Measurements from ENCODE around the gene ST6GALNAC4.

Gene ST6GALNAC4

GRCh38 chr9:127927988-127928675 lies 11.3 kb upstream of the ST6GALNAC4 start:
- no peaks in the 10 kb centered on the region for H3K9me3 Mint-ChIP-seq
- peaks cover 21% of the 10 kb centered on the region for H3K4me1 Mint-ChIP-seq
- peaks cover 18% of the 10 kb centered on the region for H3K36me3 Mint-ChIP-seq
- peak overlapping the region; percentile 29 for H3K4me3 Mint-ChIP-seq
- no peak overlapping the region for H3K27ac Mint-ChIP-seq
- DNase-seq (ENCODE audit: low spot score in 2 of 2): no peak
- no peak for ATAC-seq

DNA sequence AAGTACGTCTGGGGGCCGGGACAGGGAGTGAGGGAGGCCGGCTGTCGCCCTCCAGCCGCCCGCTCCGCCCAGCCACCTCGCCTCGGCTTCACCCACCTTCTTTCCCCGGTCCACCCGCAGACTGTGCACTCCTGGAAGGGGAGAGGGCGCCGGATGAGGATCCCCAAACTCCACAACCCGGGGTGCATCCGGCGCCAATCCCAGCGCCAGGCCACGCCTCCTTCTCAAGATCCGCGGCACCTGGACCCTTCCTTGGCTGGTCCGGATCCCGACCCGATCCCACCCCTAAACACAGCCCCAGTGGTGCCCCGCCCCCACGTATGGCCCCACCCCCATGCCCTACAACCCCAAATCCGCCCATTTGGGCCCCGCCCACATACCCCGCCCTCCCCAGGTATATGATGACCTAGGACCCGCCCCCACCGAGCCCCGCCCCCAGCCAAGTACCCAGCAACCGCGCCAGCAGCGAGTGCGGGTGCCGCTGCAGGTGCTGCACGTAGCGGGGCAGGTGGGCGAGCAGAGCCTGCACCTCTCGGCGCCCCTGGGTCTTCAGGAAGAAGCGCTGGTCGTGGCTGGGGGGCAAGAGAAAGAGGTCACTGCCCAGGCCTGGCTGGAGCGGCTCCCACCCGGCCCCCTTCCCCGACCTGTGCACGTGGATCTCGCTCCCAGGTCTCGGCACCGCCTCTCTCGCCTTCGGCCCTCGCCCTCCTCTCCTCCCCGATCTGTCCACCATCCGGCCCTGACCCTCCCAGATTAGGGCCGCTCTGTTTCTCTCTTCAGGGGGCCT lies 10.6 kb upstream of the ST6GALNAC4 start:
- Mint-ChIP-seq H3K4me1 (peaks cover 21% of the 10 kb centered on the region), H3K9me3 (no peaks in the 10 kb centered on the region), H3K36me3 (peaks cover 13% of the 10 kb centered on the region), H3K27ac (no peak overlapping the region), H3K4me3 (peak overlapping the region; percentile 62)
- ATAC-seq (peak; percentile 36), DNase-seq (ENCODE audit: low spot score in 2 of 2) (peak in 1 of 2 donors; percentile 66)

- no peak overlapping the region for H3K27ac Mint-ChIP-seq
Observed at GRCh38 chr9:127926906-127927200, 10.0 kb upstream of the ST6GALNAC4 start.

GRCh38 chr9:127925959-127926905 lies 9.4 kb upstream of the ST6GALNAC4 start:
- Mint-ChIP-seq H3K4me1 (peaks cover 22% of the 10 kb centered on the region), H3K36me3 (peaks cover 8% of the 10 kb centered on the region), H3K4me3 (peak overlapping the region; percentile 62), H3K27ac (peak overlapping the region; percentile 68), H3K9me3 (no peaks in the 10 kb centered on the region)
- ATAC-seq (no peak), DNase-seq (ENCODE audit: low spot score in 2 of 2) (no peak)

More at GRCh38 chr9:127926906-127927200, 10.0 kb upstream of the ST6GALNAC4 start:
- Mint-ChIP-seq H3K36me3 (peaks cover 13% of the 10 kb centered on the region), H3K4me3 (peak overlapping the region; percentile 62), H3K9me3 (no peaks in the 10 kb centered on the region), H3K4me1 (peaks cover 22% of the 10 kb centered on the region)
- no peak for DNase-seq (ENCODE audit: low spot score in 2 of 2)
- peak; percentile 4 for ATAC-seq

GRCh38 chr9:127924736-127925444 lies 8.0 kb upstream of the ST6GALNAC4 start:
- no peak overlapping the region for H3K27ac Mint-ChIP-seq
- peaks cover 6% of the 10 kb centered on the region for H3K36me3 Mint-ChIP-seq
- DNase-seq (ENCODE audit: low spot score in 2 of 2) (no peak), ATAC-seq (no peak)
- peaks cover 22% of the 10 kb centered on the region for H3K4me1 Mint-ChIP-seq
- H3K4me3 Mint-ChIP-seq: no peak overlapping the region
- no peaks in the 10 kb centered on the region for H3K9me3 Mint-ChIP-seq

- H3K4me3 Mint-ChIP-seq: no peak overlapping the region
- no peak for DNase-seq (ENCODE audit: low spot score in 2 of 2)
- H3K4me1 Mint-ChIP-seq: peaks cover 25% of the 10 kb centered on the region
- peaks cover 5% of the 10 kb centered on the region for H3K36me3 Mint-ChIP-seq
- no peak for ATAC-seq
- no peak overlapping the region for H3K27ac Mint-ChIP-seq
- H3K9me3 Mint-ChIP-seq: no peaks in the 10 kb centered on the region
Observed at GRCh38 chr9:127923771-127924170, 6.9 kb upstream of the ST6GALNAC4 start.

DNA sequence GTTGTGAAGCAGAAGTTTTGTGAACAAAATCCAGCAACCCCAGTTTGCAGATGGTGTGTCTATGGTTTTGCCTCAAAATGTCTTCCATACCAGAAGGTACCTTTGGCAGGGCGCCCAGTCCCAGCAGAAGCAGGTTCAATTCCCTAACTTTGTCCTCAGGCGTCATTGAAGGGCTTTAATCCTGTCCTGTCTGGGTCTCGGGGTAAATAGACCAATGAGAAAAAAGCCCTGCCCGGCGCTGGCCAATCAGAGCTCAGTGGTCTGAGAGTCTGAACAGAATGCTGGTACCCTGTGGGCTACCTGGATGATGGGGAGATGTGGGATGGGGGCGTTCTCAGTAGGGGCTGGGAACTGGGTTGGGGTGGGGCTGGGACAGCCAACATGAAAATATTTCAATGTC lies 6.2 kb upstream of the ST6GALNAC4 start:
- H3K9me3 Mint-ChIP-seq: no peaks in the 10 kb centered on the region
- ATAC-seq (no peak), DNase-seq (ENCODE audit: low spot score in 2 of 2) (no peak)
- peaks cover 29% of the 10 kb centered on the region for H3K4me1 Mint-ChIP-seq
- H3K4me3 Mint-ChIP-seq: no peak overlapping the region
- no peaks in the 10 kb centered on the region for H3K36me3 Mint-ChIP-seq
- no peak overlapping the region for H3K27ac Mint-ChIP-seq

GRCh38 chr9:127921557-127922120 lies 4.8 kb upstream of the ST6GALNAC4 start:
- peak; percentile 60 for ATAC-seq
- H3K4me3 Mint-ChIP-seq: peak overlapping the region; percentile 58
- H3K9me3 Mint-ChIP-seq: no peaks in the 10 kb centered on the region
- H3K27ac Mint-ChIP-seq: peak overlapping the region; percentile 71
- peak; percentile 88 to 94 for DNase-seq (ENCODE audit: low spot score in 2 of 2)
- H3K4me1 Mint-ChIP-seq: peaks cover 40% of the 10 kb centered on the region
- no peaks in the 10 kb centered on the region for H3K36me3 Mint-ChIP-seq

DNA sequence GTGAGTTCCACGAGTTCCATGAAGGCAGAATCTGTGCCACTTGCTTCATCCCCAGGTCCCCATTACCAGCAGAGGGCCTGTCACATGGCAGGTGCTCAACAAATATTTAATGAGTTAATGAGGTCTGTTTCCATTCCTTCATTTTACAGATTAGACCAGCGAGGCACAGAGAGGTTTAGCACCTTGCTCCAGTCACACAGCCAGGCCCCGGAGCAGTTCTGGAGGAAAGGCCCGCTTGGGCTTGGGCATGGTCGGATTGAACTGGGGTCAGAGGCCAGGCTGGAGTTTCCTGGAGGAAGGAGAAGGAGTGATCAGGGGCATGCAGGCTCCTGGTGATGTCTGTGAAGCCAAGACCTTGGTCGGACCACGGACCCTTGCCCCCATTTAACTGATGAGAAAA lies 4.0 kb upstream of the ST6GALNAC4 start:
- H3K27ac Mint-ChIP-seq: no peak overlapping the region
- no peaks in the 10 kb centered on the region for H3K36me3 Mint-ChIP-seq
- H3K4me1 Mint-ChIP-seq: peaks cover 44% of the 10 kb centered on the region
- no peak for DNase-seq (ENCODE audit: low spot score in 2 of 2)
- no peak overlapping the region for H3K4me3 Mint-ChIP-seq
- ATAC-seq: no peak
- no peaks in the 10 kb centered on the region for H3K9me3 Mint-ChIP-seq

DNA sequence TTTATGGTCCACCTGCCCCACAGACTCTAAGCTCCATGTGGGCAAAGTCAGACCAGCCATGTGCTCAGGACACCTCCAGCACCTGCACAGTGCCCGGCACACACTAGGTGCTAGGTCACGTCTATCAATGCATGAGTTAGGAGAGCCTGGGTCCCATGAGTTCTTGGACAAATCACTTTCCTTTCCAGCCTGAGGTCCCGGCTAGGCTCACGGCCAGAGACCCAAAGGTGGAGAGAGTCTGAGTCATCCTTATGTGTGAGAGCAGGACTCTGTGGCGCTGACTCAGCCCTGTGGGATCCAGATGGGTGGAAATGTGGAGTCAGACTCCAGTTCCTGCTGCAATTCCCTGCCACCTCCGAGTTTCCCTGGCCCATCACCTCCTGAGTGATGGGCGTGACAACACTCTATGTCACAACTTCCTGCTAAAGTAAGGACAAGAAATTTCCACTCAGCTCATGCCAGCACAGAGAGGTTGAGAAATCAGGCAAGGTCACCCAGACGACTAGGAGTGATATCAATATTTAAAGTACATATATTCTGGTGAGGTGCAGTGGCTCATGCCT lies 2.5 kb upstream of the ST6GALNAC4 start:
- peak; percentile 19 for ATAC-seq
- no peak for DNase-seq (ENCODE audit: low spot score in 2 of 2)
- H3K4me3 Mint-ChIP-seq: peak overlapping the region; percentile 81
- peaks cover 54% of the 10 kb centered on the region for H3K4me1 Mint-ChIP-seq
- peaks cover 11% of the 10 kb centered on the region for H3K36me3 Mint-ChIP-seq
- H3K27ac Mint-ChIP-seq: peak overlapping the region; percentile 57
- H3K9me3 Mint-ChIP-seq: no peaks in the 10 kb centered on the region

DNA sequence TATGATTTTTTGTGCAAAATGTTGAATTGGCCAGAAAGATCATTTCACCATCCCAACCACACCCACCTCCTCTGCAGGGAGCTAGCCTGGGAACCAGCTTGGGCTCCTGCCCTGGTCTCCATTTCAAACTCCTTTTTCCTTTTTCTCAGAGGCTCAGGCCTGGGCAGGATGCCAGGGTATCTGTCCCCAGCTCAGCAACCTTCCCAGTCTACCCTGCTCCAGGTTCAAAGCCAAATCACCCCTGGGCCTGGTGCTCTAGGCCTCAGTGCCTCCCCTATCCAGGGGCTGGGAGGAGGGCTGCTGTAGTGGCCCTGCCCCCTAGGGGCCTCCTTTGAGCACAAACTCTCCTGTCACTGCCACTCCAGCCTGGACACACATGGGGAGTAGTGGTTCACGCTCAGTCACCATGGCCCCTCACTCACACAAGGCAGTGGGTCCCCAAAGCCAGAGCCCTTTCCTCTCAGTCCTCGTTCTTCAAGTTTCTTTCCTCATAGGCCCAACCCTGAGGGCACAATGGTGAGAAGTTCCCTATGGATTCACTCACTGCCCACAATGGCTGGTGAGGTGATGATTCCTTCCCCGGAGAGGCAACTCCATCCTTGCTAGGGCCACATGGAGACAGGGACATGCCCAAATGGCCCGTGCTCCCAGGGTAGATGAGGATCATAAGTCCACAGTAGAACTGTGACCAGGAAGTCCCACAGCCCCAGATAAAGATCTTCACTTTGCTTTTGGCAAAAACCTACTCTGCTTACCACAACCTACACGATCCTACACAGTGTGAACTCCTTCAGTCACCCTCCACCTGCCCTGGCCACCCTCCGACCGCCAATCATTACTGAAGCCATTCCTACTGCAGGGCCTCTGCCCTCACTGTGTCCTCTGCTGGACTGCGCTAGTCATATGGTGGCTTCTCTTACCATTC lies 1.6 kb upstream of the ST6GALNAC4 start:
- Mint-ChIP-seq H3K36me3 (peaks cover 19% of the 10 kb centered on the region), H3K4me3 (peak overlapping the region; percentile 81), H3K9me3 (no peaks in the 10 kb centered on the region), H3K27ac (peak overlapping the region; percentile 57), H3K4me1 (peaks cover 54% of the 10 kb centered on the region)
- ATAC-seq (no peak), DNase-seq (ENCODE audit: low spot score in 2 of 2) (no peak)

- H3K4me1 Mint-ChIP-seq: peaks cover 59% of the 10 kb centered on the region
- ATAC-seq (no peak), DNase-seq (ENCODE audit: low spot score in 2 of 2) (no peak)
- H3K27ac Mint-ChIP-seq: no peak overlapping the region
- H3K4me3 Mint-ChIP-seq: peak overlapping the region; percentile 81
- H3K9me3 Mint-ChIP-seq: no peaks in the 10 kb centered on the region
- peaks cover 28% of the 10 kb centered on the region for H3K36me3 Mint-ChIP-seq
Observed at GRCh38 chr9:127917603-127918002, 762 bp upstream of the ST6GALNAC4 start.

Measured in stimulated activated effector memory CD8-positive, alpha-beta T cell treated with anti-CD3 and anti-CD28 coated beads, Interleukin-12 subunit alpha, Interleukin-12 subunit beta, amount 100 ng/mL, for 72 hours (primary cell).